Left hindlimb (tissue), 1 donor: ENCODE data around the gene LRAT.

ENCODE experiments used
- DNase-seq: peaks from one replicate; pipeline ENCODE4 v3.0.0-alpha.2; 2018

The LRAT gene

GRCh38 chr4:154778264-154778663 is 34.5 kb downstream of the LRAT start:
- DNase-seq, result no peak

- no peak for DNase-seq
Measured at GRCh38 chr4:154779362-154779947, 35.7 kb downstream of the LRAT start.

- no peak for DNase-seq
Measured at GRCh38 chr4:154781126-154781982, 37.6 kb downstream of the LRAT start, which contains the start of gene RBM46. Gene RBM46, plus strand, starts transcription at chr4:154781272. Its CDS starts 15,481 bp downstream, at chr4:154796753.

DNA sequence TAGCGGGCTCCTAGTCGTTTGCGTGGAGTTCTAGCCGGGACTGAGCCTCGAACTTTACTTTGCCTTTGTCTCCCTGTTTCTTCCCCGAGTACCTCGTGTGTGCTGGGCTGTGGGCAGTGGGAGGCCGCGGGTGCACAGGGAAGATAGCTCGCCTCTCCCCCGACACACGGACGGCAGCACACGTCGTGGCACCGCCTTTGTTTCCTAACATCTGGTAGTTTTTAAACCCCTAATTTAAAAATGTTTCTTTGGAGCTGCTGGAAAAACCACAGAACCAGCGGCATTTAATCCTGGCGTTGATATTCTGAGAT is 38.1 kb downstream of the LRAT start:
- DNase-seq, result no peak
